ENCODE measurements around the gene TESPA1. TPM values are rescaled to one million over a fixed set of nuclear protein-coding genes. Genes with fewer than 3 reads are reported as not detected.

The TESPA1 gene
- polyA plus RNA-seq, 1 of the 3 experiments (the other 2 are of a cell fraction) = not detected

DNA sequence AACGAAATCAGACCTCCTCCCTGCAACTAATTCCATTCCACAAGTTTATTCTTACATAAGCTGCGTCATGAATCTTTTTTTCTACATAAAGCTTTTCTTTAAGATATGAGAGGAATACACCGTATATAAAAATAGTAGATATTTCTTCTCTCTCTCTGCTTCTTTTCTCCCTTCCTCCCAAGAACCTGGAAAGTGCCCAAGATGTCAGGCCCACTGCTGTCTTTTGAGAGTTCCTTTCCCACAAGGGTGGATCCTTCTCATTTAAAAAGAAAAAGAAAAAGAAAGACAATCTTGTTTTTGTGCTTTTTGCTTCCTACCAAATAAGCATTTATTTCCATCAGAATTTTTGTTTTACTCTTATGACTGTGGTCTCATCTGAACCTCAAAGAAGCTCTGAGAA lies 11.0 kb downstream of the TESPA1 start:
- no peak for DNase-seq
- no peak overlapping the region for H2AFZ ChIP-seq (ENCODE audit: low read depth)
- ChIA-PET POLR2A (no interaction called here), CTCF (interaction anchor here (1.0 to 3.3 kb wide), 3 partner anchors 20 to 224 kb away, joined by 3 to 11 read pairs (median 3); no protein-coding TSS in a partner anchor)
- H3K9ac ChIP-seq = no peak overlapping the region
- no peak overlapping the region for H3K4me3 ChIP-seq (ENCODE audit: low read depth in 2 of 2, low read length in 1 of 2)
- H3F3A ChIP-seq (replicated peaks; ENCODE audit: insufficient read depth) = no peaks in the 10 kb centered on the region
- TF ChIP-seq FOSL2 (IDR thresholded peaks at IDR 0.05; ENCODE audit: borderline replicate concordance, low read depth) (no peak), TAF1 (IDR thresholded peaks at IDR 0.05; ENCODE audit: borderline replicate concordance, low read depth, low read length) (no peak), MEF2A (IDR thresholded peaks at IDR 0.05; ENCODE audit: borderline replicate concordance, low read depth) (no peak), CTCF (IDR thresholded peaks at IDR 0.05) (no peak), POLR2AphosphoS5 (IDR thresholded peaks at IDR 0.05; ENCODE audit: low read depth, low read length) (no peak), SMC3 (IDR thresholded peaks at IDR 0.05; ENCODE audit: low read depth, low read length) (no peak), NFIC (IDR thresholded peaks at IDR 0.05; ENCODE audit: borderline replicate concordance) (no peak), RAD21 (IDR thresholded peaks at IDR 0.05; ENCODE audit: low read length) (no peak), REST (IDR thresholded peaks at IDR 0.05; ENCODE audit: low read depth, low read length) (no peak), NRF1 (IDR thresholded peaks at IDR 0.05; ENCODE audit: low read depth, low read length) (no peak), YY1 (IDR thresholded peaks at IDR 0.05; ENCODE audit: low read depth) (no peak), TCF12 (IDR thresholded peaks at IDR 0.05) (no peak), CHD2 (IDR thresholded peaks at IDR 0.05; ENCODE audit: low read length, partially characterized antibody) (no peak), SIN3A (IDR thresholded peaks at IDR 0.05; ENCODE audit: borderline replicate concordance, low read depth, low read length) (no peak), IRF3 (IDR thresholded peaks at IDR 0.05; ENCODE audit: low read depth, low read length) (no peak), RCOR1 (IDR thresholded peaks at IDR 0.05; ENCODE audit: low read length) (no peak)
- TF ChIP-seq, protein P1, sequence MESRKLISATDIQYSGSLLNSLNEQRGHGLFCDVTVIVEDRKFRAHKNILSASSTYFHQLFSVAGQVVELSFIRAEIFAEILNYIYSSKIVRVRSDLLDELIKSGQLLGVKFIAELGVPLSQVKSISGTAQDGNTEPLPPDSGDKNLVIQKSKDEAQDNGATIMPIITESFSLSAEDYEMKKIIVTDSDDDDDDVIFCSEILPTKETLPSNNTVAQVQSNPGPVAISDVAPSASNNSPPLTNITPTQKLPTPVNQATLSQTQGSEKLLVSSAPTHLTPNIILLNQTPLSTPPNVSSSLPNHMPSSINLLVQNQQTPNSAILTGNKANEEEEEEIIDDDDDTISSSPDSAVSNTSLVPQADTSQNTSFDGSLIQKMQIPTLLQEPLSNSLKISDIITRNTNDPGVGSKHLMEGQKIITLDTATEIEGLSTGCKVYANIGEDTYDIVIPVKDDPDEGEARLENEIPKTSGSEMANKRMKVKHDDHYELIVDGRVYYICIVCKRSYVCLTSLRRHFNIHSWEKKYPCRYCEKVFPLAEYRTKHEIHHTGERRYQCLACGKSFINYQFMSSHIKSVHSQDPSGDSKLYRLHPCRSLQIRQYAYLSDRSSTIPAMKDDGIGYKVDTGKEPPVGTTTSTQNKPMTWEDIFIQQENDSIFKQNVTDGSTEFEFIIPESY (IDR thresholded peaks at IDR 0.05; ENCODE audit: borderline replicate concordance, low read depth) = no peak
- TF ChIP-seq, protein P2, sequence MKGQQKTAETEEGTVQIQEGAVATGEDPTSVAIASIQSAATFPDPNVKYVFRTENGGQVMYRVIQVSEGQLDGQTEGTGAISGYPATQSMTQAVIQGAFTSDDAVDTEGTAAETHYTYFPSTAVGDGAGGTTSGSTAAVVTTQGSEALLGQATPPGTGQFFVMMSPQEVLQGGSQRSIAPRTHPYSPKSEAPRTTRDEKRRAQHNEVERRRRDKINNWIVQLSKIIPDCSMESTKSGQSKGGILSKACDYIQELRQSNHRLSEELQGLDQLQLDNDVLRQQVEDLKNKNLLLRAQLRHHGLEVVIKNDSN (IDR thresholded peaks at IDR 0.05; ENCODE audit: borderline replicate concordance, low read depth) = no peak
- no peak overlapping the region for H3K27ac ChIP-seq (ENCODE audit: low read depth in 2 of 2, low read length in 1 of 2)
- H3K79me2 ChIP-seq (ENCODE audit: insufficient read depth) = no peaks in the 10 kb centered on the region
- no peak overlapping the region for H3K4me2 ChIP-seq
- no peaks in the 10 kb centered on the region for H3K9me2 ChIP-seq
- no peaks in the 10 kb centered on the region for H3K36me3 ChIP-seq (replicated peaks in 1 of 2; ENCODE audit: control insufficient read depth in 1 of 2, insufficient read depth in 2 of 2, low read length in 1 of 2)
- WGBS (ENCODE audit: low lambda C conversion rate) = 27% methylated on average over 3 of the region's 3 CpGs
- no peaks in the 10 kb centered on the region for H4K20me1 ChIP-seq (ENCODE audit: insufficient read depth)
- H3K9me3 ChIP-seq = no peaks in the 10 kb centered on the region
- H3K4me1 ChIP-seq (ENCODE audit: control insufficient read depth in 1 of 2, insufficient read depth in 2 of 2, low read depth in 1 of 2, low read length in 1 of 2) = no peaks in the 10 kb centered on the region
- H3K27me3 ChIP-seq (ENCODE audit: insufficient read depth) = peaks cover 15% of the 10 kb centered on the region; the same call in 1 of the 2 replicates
